GM18909 (cell line): Measurements from ENCODE around the gene C10orf67.

Experiments used
- ATAC-seq: cut with Tn5 transposase; IDR thresholded peaks from one replicate; pipeline ENCODE4 v1.9.1; 2021; ENCODE audit warnings: mild to moderate bottlenecking; ENCODE audit not compliant: unreplicated experiment, poor library complexity

Gene C10orf67

DNA sequence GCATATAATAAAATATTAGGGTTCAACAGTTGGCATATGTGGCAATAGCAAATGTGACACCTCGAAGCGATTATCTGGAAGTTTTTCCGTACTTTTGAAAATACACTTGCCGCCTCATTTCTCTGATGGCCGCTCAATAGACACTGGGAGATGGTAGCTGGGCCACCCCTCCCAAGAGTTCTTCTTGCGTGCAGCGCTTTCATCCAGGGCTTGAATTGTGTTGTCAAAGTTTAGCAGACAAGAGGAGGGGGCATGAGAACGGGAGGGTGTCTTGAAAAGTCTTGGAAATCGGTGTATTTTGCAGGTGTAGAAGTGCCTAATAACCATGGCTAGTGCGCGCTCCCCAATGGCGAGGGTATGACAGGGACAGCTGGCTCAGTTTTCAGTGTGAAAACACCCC lies 144.0 kb downstream of the C10orf67 start:
- ATAC-seq: no peak

- no peak for ATAC-seq
Observed at GRCh38 chr10:23199768-23200511, 144.7 kb downstream of the C10orf67 start.

DNA sequence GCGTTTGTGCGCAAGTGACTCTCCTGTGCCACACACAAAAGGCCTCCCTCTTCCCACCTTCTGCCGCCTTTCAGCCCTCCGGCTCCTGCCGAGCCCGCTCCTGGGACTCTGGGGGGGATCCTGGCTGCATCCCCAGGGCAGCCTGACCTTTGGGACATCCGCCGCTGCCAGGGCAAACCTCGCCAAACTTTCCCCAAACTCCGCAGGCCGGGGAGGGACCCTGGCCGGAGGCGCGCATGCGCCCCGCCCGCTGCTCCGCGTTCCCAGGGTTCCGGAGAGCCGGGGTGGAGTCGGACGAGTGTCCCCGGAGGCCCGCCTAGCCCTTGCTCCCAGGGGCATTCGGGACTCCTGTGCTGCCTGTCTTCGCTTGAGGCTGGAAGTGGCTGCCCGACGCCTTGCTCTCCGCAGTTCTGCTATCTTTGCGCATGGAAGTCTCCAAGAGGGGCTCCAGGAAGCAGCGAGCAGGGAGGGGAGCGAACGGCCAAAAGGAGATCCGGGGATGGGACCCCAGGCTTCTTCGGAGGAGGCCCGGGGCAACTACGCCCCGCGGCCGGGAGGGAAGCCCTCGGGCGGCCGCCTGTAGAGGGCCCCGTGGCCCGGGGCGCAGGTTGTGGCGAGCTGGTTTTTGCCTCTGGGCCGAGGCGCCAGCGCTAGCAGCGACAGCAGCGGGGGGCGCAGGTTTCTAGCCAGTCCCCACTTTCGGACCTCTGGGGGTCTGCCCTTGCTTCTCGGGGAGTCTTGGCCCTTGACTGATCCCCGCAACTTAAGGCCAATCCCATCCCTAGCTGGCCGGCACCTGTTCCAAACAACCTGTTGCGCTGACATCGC lies 145.4 kb downstream of the C10orf67 start:
- no peak for ATAC-seq

DNA sequence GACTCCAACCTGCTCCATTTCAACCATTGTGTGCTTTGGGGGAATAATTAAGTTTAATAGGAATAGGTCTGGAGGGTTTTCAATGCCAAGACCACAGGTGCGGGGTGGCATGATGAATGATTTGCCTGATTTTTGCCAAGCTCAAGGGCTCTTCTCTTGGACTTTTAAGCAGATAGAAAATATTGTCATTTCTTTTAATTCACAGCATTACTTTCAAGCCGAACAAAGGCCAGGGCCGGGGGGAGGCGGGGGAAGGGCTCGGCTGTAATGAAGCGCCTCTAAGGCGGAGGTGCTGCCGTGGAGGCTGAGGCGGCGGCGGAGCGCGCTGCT lies 146.0 kb downstream of the C10orf67 start:
- no peak for ATAC-seq

DNA sequence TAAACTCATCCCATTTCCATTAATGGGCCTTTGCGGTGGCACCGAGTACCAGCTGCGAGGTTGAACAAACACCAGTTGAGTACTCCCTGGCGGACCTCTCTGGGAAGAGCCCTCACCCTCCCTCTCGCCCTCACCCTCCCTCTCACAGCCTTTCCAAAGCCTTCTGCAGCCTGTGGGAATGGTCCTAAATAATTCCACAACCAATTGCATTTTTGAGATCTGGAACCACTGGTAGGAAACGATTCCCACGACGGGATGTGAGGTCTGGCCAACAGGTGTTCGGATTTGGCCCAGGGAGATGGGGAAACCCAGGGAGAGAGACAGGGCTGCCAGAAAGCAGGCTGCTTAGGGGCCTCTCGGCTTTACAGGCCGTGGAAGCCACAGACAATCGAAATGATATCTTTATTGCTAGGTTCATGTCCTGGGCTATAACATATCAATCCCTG lies 147.2 kb downstream of the C10orf67 start:
- ATAC-seq: no peak

- ATAC-seq: no peak
Observed at GRCh38 chr10:23196915-23197314, 147.7 kb downstream of the C10orf67 start.

GRCh38 chr10:23195846-23196600 lies 148.6 kb downstream of the C10orf67 start:
- no peak for ATAC-seq

GRCh38 chr10:23194966-23195845 lies 149.4 kb downstream of the C10orf67 start:
- ATAC-seq: no peak

DNA sequence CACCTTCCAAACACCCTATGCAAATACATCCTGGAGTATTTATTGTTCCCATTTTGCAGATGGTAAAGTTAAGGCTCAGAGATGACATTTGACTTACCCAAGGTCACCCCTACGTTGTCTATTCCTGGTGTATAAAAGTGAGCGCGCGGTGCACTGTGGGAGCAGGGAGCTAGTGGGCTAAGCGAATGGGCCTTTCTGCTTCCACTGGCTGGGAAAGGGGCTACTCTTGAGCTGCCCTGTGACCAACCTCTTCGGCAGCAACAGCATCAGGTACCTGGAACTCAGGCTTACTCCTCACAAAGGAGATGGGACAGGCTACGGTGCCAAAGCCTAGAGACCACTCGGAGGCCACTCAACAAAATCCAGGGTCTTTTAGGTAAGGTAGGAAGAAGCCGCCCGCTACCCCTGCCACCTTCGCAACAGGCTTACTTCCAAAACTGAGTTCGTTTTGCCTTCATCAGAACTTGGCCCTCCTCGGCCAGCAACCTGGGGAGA lies 150.1 kb downstream of the C10orf67 start:
- no peak for ATAC-seq

GRCh38 chr10:23193435-23194074 lies 151.0 kb downstream of the C10orf67 start:
- ATAC-seq: no peak

DNA sequence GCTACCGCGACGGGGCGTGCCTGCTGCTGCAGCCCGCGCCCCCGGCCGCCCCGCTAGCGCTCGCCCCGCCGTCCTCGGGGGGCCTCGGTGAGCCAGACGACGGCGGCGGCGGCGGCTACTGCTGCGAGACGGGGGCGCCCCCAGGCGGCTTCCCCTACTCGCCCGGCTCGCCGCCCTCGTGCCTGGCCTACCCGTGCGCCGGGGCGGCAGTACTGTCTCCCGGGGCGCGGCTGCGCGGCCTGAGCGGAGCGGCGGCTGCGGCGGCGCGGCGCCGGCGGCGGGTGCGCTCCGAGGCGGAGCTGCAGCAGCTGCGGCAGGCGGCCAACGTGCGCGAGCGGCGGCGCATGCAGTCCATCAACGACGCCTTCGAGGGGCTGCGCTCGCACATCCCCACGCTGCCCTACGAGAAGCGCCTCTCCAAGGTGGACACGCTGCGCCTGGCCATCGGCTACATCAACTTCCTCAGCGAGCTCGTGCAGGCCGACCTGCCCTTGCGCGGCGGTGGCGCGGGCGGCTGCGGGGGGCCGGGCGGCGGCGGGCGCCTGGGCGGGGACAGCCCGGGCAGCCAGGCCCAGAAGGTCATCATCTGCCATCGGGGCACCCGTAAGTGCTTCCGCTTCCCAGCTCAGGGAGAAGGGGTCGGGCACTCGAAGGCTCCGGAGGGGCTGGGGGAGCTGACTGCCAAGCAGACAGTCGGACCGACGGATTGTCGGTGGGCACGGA lies 151.7 kb downstream of the C10orf67 start:
- ATAC-seq: no peak

DNA sequence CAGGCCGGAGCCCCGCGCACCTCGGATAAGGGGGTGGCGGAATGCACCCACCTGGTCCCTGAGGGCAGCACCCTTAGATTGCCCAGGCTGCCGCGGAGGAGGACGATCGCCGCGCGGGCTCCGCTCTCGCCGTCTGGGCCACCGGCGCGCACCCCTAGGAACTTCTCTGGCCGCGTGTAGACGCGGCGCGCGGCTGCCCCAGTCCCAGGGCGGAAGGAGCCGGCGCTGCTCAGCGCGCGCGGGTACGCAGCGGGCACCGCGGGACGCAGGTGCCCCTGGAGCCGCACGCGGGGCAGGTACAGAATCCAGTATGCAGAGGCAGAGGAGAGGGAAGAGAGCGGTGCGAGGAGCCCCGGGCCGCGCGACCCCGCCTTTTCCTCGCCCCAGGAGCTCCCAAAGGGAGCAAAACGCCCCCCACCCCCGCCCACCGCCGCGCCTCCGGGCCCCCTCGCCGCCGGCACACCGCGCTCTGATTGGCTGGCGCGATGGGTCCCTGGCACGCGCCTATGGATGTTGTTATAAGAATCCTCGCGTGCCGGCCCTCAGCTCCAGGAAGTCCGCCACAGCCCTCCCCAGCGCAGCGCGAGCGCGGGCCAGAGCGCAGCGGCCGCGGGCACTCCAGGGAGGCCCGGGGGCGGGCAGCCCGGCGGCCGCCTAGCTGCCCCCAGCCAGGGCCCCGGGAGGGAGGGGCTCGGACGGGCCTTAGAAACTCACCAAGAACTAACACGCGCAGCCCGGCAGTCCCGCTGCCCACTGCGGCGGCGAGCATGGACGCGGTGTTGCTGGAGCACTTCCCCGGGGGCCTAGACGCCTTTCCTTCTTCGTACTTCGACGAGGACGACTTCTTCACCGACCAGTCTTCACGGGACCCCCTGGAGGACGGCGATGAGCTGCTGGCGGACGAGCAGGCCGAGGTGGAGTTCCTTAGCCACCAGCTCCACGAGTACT lies 152.6 kb downstream of the C10orf67 start, which contains the start of gene PTF1A:
Gene PTF1A, plus strand, starts transcription at position 549 of the 948 bp plus-strand sequence. Its CDS starts 219 bp downstream, at position 768.
- ATAC-seq: no peak

DNA sequence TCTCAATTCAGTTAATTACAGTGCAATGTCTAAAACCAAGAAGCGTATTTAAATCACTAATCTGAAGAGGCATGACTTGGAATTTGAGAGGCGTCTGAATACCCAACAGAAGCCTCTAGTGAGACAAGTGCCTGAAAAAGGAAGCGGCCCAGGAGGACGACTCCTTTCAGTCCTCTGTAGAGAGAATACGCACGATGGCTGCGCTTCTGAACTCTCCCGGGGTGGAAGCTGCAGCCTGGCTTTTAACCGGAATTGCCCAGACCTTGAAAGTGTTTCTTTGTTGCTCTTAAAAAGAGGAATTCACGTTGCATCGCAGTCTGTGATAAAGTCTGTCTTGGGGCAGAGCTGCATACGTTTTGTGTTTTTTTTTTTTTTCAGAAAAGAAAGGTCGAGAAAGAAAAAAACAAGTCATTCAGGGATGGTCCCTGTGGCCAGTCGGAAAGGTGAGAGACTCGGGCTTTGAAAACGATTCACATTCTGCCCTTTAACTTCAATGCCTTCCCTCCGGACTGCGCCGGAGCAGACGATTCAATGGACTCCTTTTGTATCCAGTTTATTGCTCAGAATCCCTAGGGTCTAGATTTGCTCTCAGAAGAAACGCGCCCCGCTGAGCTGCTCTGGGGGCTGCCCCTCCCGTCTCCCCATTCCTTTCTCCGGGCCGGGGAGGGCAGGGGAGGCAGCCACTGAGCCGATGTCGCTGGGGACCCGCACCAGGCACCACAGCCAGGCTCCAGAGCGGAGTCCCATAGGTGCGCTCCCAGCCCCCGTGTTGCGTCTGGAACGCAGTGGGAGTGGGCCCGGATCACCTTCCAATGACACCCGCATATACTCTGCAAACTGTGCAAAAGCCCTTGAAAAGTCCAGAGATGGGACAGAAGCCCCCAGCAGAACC lies 153.5 kb downstream of the C10orf67 start:
- ATAC-seq: no peak

GRCh38 chr10:23189024-23189423 lies 155.6 kb downstream of the C10orf67 start:
- no peak for ATAC-seq

DNA sequence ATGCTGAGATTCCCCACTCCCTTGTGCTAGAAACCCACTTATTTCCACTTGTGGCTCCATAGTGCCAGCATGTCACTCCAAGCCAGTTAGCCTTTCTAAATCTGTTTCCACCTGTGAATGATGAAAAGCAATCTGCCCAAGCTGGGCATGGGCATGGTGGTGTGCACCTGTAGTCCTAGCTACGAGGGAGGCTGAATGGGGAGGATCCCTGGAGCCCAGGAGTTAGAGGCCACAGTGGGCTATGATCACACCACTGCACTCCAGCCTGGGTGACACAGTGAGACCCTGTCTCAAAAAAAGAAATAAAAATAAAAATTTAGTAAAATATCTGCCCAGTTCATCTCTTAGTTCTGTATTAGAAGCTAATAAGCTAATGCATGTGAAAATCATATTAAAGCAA lies 157.4 kb downstream of the C10orf67 start:
- ATAC-seq: no peak

DNA sequence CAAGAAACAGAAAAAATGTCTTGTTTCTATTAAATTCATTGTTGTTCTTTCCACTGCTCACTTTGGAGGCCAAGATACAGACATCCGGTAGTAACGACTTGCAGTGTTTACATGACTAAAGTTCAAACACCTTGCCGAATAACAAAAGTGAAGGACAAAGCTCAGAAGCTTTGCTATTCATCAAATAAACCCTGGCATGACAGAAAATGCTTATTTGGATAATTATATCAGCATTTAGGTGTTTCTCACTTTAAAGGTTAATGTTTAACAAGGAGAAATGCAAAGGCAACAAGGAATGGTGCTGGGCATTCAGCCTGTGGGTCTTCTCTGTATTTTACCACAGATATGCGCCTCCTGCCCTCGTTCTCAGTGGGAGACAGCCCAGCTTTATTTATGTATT lies 157.9 kb downstream of the C10orf67 start:
- ATAC-seq: no peak

DNA sequence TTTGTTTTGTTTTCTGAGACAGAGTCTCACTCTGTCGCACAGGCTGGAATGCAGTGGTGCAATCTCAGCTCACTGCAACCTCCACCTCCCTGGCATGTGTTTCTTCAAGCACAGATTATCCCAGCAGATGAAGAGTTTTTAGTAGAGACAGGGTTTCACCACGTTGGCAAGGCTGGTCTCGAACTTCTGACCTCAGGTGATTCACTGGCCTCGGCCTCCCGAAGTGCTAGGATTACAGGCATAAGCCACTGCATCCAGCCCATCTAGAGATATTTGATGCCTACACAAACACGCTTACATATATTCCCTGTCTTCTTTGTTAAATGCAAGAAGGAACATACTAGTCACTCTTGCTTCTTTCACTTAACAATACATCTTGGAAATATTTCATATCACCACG lies 158.4 kb downstream of the C10orf67 start:
- no peak for ATAC-seq
